ENCODE data around the gene UHMK1. TPM values are rescaled to one million over a fixed set of nuclear protein-coding genes. Genes with fewer than 3 reads are reported as not detected.

Gene UHMK1
- total RNA-seq, 1 experiment from 2014 or later: 76.0 TPM

DNA sequence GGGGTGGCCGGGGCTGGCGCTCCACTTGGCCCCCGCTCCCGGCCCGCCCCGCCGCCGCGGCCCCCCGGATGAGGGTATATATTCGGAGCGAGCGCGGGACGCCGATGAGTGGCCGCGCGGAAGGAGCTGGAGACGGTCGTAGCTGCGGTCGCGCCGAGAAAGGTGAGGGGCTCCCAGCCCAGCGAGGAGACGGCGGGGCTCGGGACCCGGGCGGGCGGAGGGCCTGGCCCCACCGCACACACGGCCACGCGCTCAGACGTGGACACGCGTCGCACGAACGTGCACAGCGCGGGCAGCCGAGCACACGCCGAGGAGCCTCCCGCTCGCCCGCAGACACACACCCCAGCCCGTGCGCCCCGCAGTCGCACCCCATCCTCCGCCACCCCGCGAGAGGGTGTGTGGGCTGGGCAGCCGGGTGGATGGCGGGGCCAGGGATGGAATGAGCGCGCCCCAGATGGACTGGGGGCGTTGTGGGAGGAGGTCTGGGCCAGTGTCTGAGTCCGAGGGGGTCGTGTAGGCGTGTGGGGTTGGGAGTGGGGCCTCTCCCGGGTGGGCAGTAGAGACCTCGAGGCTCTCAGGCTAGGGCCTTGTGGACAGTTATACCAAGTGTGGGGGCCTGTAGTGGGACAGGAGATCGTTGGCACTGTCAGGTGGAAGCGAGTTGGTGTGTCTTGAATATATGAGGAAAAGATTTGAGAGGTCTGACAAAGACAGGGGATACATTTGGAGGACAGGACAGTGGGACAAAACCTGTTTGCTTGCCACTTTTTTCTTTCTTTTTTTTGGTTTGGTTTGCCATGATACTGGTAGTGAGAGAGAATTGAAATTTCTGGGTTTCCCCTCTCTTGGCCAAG is 64.2 kb downstream of the UHMK1 start, which contains the start of gene UAP1:
UAP1 (plus strand) TSS at position 107 of the 854 bp plus-strand sequence. CDS start 4,347 bp downstream, outside the sequence.
- POLR2A ChIA-PET: interaction anchor here (0.6 to 0.7 kb wide), 2 partner anchors 51 to 1997 kb away, joined by 3 to 5 read pairs; partner anchors contain the start of gene PBX1
- H3K4me1 ChIP-seq (ENCODE audit: control insufficient read depth, insufficient read depth, low read length): peaks cover 22% of the 10 kb centered on the region
- DNase-seq (ENCODE audit: low read depth, low spot score) (no peak), ATAC-seq (peak; percentile 50)
- H3K27ac ChIP-seq (ENCODE audit: low read length): peak within 1 kb of the TSS; percentile 90
- H3K9me3 ChIP-seq (ENCODE audit: control insufficient read depth, insufficient read depth, low read depth, low read length): no peaks in the 10 kb centered on the region
- in situ Hi-C loops (cut with HindIII; ENCODE audit: low pct_unique_long_range_greater_than_20kb, low sequenced_read_pairs) (no loop called here), intact Hi-C loops (cut with micrococcal nuclease; ENCODE audit: unreplicated experiment) (no loop called here)
- no peaks in the 10 kb centered on the region for H3K27me3 ChIP-seq (ENCODE audit: control insufficient read depth, insufficient read depth, low read length)
- CTCF ChIA-PET: no interaction called here
- H3K4me3 ChIP-seq (ENCODE audit: low read depth in 2 of 2, low read length in 2 of 2): peak within 1 kb of the TSS; percentile 87 to 95
- TF ChIP-seq, protein P1, sequence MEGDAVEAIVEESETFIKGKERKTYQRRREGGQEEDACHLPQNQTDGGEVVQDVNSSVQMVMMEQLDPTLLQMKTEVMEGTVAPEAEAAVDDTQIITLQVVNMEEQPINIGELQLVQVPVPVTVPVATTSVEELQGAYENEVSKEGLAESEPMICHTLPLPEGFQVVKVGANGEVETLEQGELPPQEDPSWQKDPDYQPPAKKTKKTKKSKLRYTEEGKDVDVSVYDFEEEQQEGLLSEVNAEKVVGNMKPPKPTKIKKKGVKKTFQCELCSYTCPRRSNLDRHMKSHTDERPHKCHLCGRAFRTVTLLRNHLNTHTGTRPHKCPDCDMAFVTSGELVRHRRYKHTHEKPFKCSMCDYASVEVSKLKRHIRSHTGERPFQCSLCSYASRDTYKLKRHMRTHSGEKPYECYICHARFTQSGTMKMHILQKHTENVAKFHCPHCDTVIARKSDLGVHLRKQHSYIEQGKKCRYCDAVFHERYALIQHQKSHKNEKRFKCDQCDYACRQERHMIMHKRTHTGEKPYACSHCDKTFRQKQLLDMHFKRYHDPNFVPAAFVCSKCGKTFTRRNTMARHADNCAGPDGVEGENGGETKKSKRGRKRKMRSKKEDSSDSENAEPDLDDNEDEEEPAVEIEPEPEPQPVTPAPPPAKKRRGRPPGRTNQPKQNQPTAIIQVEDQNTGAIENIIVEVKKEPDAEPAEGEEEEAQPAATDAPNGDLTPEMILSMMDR (IDR thresholded peaks at IDR 0.05): no peak
- peak; percentile 79 for TF ChIP-seq POLR2AphosphoS5 (IDR thresholded peaks at IDR 0.05; ENCODE audit: low read depth, low read length)
- TF ChIP-seq SIN3A (IDR thresholded peaks at IDR 0.05; ENCODE audit: borderline replicate concordance, insufficient read depth, low read depth, low read length): peak; percentile 54; the same call in 1 of the 2 replicates
- no peaks in the 10 kb centered on the region; the same call in 1 of the 2 replicates for H3K36me3 ChIP-seq (ENCODE audit: control insufficient read depth, insufficient read depth, low read length)
- no TSS peak for BruUV-seq (replicated peaks)

DNA sequence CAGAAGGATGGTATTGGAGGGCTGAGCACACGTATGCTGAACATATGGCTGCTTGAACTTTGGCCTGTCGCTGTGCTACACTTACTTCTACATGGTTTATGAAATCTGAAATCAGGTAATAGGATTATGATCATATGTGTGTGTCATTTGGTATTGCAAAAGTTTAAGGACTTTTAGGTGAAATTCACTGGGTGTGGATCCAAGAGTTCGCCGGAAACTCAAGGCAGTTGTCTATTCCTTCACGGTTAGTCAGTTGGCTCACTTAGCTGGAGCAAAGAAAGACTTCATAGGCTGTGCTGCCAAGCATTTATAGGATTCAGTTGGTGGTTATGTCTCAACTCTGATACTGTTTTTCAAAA is 64.8 kb downstream of the UHMK1 start:
- ATAC-seq (no peak), DNase-seq (ENCODE audit: low read depth, low spot score) (peak; percentile 62)
- POLR2A ChIA-PET: interaction anchor here (0.6 kb wide), 1 partner anchor 51 kb away, joined by 3 read pairs; no protein-coding TSS in a partner anchor
- intact Hi-C loops (cut with micrococcal nuclease; ENCODE audit: unreplicated experiment) (no loop called here), in situ Hi-C loops (cut with HindIII; ENCODE audit: low pct_unique_long_range_greater_than_20kb, low sequenced_read_pairs) (no loop called here)
- TF ChIP-seq TCF7L2 (IDR thresholded peaks at IDR 0.05; ENCODE audit: low read depth, low read length): no peak
- TF ChIP-seq SIN3A (IDR thresholded peaks at IDR 0.05; ENCODE audit: borderline replicate concordance, insufficient read depth, low read depth, low read length): no peak
- no peak for TF ChIP-seq POLR2AphosphoS5 (IDR thresholded peaks at IDR 0.05; ENCODE audit: low read depth, low read length)
- TF ChIP-seq, protein P2, sequence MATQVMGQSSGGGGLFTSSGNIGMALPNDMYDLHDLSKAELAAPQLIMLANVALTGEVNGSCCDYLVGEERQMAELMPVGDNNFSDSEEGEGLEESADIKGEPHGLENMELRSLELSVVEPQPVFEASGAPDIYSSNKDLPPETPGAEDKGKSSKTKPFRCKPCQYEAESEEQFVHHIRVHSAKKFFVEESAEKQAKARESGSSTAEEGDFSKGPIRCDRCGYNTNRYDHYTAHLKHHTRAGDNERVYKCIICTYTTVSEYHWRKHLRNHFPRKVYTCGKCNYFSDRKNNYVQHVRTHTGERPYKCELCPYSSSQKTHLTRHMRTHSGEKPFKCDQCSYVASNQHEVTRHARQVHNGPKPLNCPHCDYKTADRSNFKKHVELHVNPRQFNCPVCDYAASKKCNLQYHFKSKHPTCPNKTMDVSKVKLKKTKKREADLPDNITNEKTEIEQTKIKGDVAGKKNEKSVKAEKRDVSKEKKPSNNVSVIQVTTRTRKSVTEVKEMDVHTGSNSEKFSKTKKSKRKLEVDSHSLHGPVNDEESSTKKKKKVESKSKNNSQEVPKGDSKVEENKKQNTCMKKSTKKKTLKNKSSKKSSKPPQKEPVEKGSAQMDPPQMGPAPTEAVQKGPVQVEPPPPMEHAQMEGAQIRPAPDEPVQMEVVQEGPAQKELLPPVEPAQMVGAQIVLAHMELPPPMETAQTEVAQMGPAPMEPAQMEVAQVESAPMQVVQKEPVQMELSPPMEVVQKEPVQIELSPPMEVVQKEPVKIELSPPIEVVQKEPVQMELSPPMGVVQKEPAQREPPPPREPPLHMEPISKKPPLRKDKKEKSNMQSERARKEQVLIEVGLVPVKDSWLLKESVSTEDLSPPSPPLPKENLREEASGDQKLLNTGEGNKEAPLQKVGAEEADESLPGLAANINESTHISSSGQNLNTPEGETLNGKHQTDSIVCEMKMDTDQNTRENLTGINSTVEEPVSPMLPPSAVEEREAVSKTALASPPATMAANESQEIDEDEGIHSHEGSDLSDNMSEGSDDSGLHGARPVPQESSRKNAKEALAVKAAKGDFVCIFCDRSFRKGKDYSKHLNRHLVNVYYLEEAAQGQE (IDR thresholded peaks at IDR 0.05; ENCODE audit: insufficient read depth in 1 of 2, low read depth in 2 of 2, low read length in 1 of 2): no peak
- TF ChIP-seq, protein P1 (IDR thresholded peaks at IDR 0.05): no peak
- Histone ChIP-seq H3K27me3 (ENCODE audit: control insufficient read depth, insufficient read depth, low read length) (no peaks in the 10 kb centered on the region), H3K9me3 (ENCODE audit: control insufficient read depth, insufficient read depth, low read depth, low read length) (no peaks in the 10 kb centered on the region), H3K36me3 (ENCODE audit: control insufficient read depth, insufficient read depth, low read length) (no peaks in the 10 kb centered on the region; the same call in 1 of the 2 replicates), H3K4me3 (ENCODE audit: low read depth in 2 of 2, low read length in 2 of 2) (peak overlapping the region; percentile 87 to 95), H3K27ac (ENCODE audit: low read length) (peak overlapping the region; percentile 89), H3K4me1 (ENCODE audit: control insufficient read depth, insufficient read depth, low read length) (peaks cover 22% of the 10 kb centered on the region)
- CTCF ChIA-PET: no interaction called here
- BruUV-seq (replicated peaks): TSS peak; percentile 73

Data from Panc1 (cell line).